GM04504 (cell line): ENCODE measurements around the gene CYTL1.
"Not testable (repeated sequence)": the region's sequence is repeated elsewhere in the genome, so short reads cannot be mapped to it uniquely, and the experiment has no call there.

Experiments used
- DNase-seq: peaks from one replicate; pipeline ENCODE4 v3.0.0-alpha.2; 2012; ENCODE audit warnings: low read depth

Gene CYTL1

GRCh38 chr4:5033281-5033841, 14.1 kb upstream of the CYTL1 start:
- no peak for DNase-seq

GRCh38 chr4:5032813-5033212, 13.6 kb upstream of the CYTL1 start:
- no peak for DNase-seq

GRCh38 chr4:5030927-5031326, 11.7 kb upstream of the CYTL1 start:
- DNase-seq = no peak

GRCh38 chr4:5030221-5030620, 11.0 kb upstream of the CYTL1 start:
- DNase-seq = no peak

- DNase-seq = no peak
Observed at GRCh38 chr4:5029447-5029846, 10.2 kb upstream of the CYTL1 start.

- DNase-seq = no peak
Observed at GRCh38 chr4:5028480-5028879, 9.2 kb upstream of the CYTL1 start.

- DNase-seq = no peak
Observed at GRCh38 chr4:5027346-5027745, 8.1 kb upstream of the CYTL1 start.

- no peak for DNase-seq
Observed at GRCh38 chr4:5026371-5026770, 7.1 kb upstream of the CYTL1 start.

GRCh38 chr4:5024673-5025072, 5.4 kb upstream of the CYTL1 start:
- peak; percentile 63 for DNase-seq

- DNase-seq = no peak
Observed at GRCh38 chr4:5021546-5021945, 2.3 kb upstream of the CYTL1 start.

- DNase-seq = no peak
Observed at GRCh38 chr4:5020341-5020740, 1.1 kb upstream of the CYTL1 start.

- no peak for DNase-seq
Observed at GRCh38 chr4:5019796-5020195, 538 bp upstream of the CYTL1 start.

- DNase-seq = no peak
Observed at GRCh38 chr4:5018603-5019002, 655 bp downstream of the CYTL1 start.

GRCh38 chr4:5018096-5018495, 1.2 kb downstream of the CYTL1 start:
- DNase-seq = no peak

- no peak for DNase-seq
Observed at GRCh38 chr4:5014007-5014682, 5.1 kb downstream of the CYTL1 start.

- no peak for DNase-seq
Observed at GRCh38 chr4:5012958-5013357, 6.3 kb downstream of the CYTL1 start.

- DNase-seq = no peak
Observed at GRCh38 chr4:5012244-5012898, 6.9 kb downstream of the CYTL1 start.

- no peak for DNase-seq
Observed at GRCh38 chr4:5010984-5011383, 8.3 kb downstream of the CYTL1 start.

GRCh38 chr4:5009796-5010195, 9.5 kb downstream of the CYTL1 start:
- DNase-seq = no peak

- DNase-seq = not testable (repeated sequence)
Observed at GRCh38 chr4:5006932-5007331, 12.3 kb downstream of the CYTL1 start.

- no peak for DNase-seq
Observed at GRCh38 chr4:5004496-5004895, 14.8 kb downstream of the CYTL1 start.

GRCh38 chr4:5003918-5004317, 15.3 kb downstream of the CYTL1 start:
- DNase-seq = no peak

- no peak for DNase-seq
Observed at GRCh38 chr4:5003372-5003857, 15.8 kb downstream of the CYTL1 start.

GRCh38 chr4:5001641-5002040, 17.6 kb downstream of the CYTL1 start:
- DNase-seq = not testable (repeated sequence)
